ENCODE results near the gene ROPN1L. TPM values are rescaled to one million over a fixed set of nuclear protein-coding genes. Genes with fewer than 3 reads are reported as not detected.
"Not testable (repeated sequence)": the region's sequence is repeated elsewhere in the genome, so short reads cannot be mapped to it uniquely, and the experiment has no call there.

ROPN1L gene
- total RNA-seq, 1 donor from 2014 or later = not detected

- no peak overlapping the region for H3K27ac ChIP-seq
- H3K36me3 ChIP-seq = no peaks in the 10 kb centered on the region
- no peak for DNase-seq (ENCODE audit: low spot score in 2 of 2)
- no peaks in the 10 kb centered on the region for H3K27me3 ChIP-seq
- H3K4me3 ChIP-seq = no peak overlapping the region
- no peaks in the 10 kb centered on the region for H3K4me1 ChIP-seq
- intact Hi-C loops (cut with DNase I) = no loop called here
- TF ChIP-seq CTCF (IDR thresholded peaks at IDR 0.05) = no peak
- peaks cover 0 to 4% of the 10 kb centered on the region in 2 donors for H3K9me3 ChIP-seq
Measured at GRCh38 chr5:10511741-10512640, 70.3 kb downstream of the ROPN1L start.

- no peak overlapping the region for H3K27ac ChIP-seq
- DNase-seq (ENCODE audit: low spot score in 2 of 2) = no peak
- TF ChIP-seq CTCF (IDR thresholded peaks at IDR 0.05) = no peak
- intact Hi-C loops (cut with DNase I) = no loop called here
- peaks cover 0 to 4% of the 10 kb centered on the region in 2 donors for H3K9me3 ChIP-seq
- H3K27me3 ChIP-seq = no peaks in the 10 kb centered on the region
- no peaks in the 10 kb centered on the region for H3K36me3 ChIP-seq
- no peaks in the 10 kb centered on the region for H3K4me1 ChIP-seq
- no peak overlapping the region for H3K4me3 ChIP-seq
Measured at GRCh38 chr5:10513501-10514442, 72.1 kb downstream of the ROPN1L start.

GRCh38 chr5:10514572-10514971, 72.9 kb downstream of the ROPN1L start:
- H3K36me3 ChIP-seq; H3K9me3 ChIP-seq; H3K27ac ChIP-seq; intact Hi-C loops (cut with DNase I); DNase-seq (ENCODE audit: low spot score in 2 of 2); H3K4me3 ChIP-seq; H3K4me1 ChIP-seq; H3K27me3 ChIP-seq: not testable (repeated sequence)

Other genes with a start within 250 kb of the ROPN1L start
- 0.64 TPM for gene ATPSCKMT, start 192.0 kb upstream of the ROPN1L start, total RNA-seq
- gene CCT5, start 191.6 kb upstream of the ROPN1L start, total RNA-seq = 66.1 TPM
- gene CMBL, start 134.0 kb upstream of the ROPN1L start, total RNA-seq = 0.75 TPM
- gene MARCHF6, start 88.2 kb upstream of the ROPN1L start, total RNA-seq = 47.0 TPM
- 7.2 TPM for gene ANKRD33B, start 122.2 kb downstream of the ROPN1L start, total RNA-seq

All from ascending aorta (tissue), 2 donors.